Stimulated activated CD4-positive, alpha-beta T cell treated with anti-CD3 and anti-CD28 coated beads, Interleukin-4, amount 100 ng/mL, for 48 hours (primary cell): ENCODE measurements around the gene CIAO1.
A peak's percentile ranks its signal among the peaks of the same experiment; 100 is the strongest.
"Not testable (repeated sequence)": the region's sequence is repeated elsewhere in the genome, so short reads cannot be mapped to it uniquely, and the experiment has no call there.

Experiments used
- DNase-seq, 2 donors: peaks; one replicate each; pipeline ENCODE4 v3.0.0-alpha.2; 2020; ENCODE audit warnings: low read depth in 2 of 2

Gene CIAO1

GRCh38 chr2:96265840-96266679 is at the start of gene CIAO1, which contains the start of gene TMEM127:
CIAO1 (plus strand) TSS chr2:96266225; CDS start chr2:96266351, 126 bp downstream.
TMEM127 (minus strand) TSS chr2:96265997; CDS start chr2:96265381, 616 bp downstream.
- peak; percentile 97 to 99 for DNase-seq

- no peak for DNase-seq
Measured at GRCh38 chr2:96218508-96219131, 47.4 kb upstream of the CIAO1 start.

GRCh38 chr2:96219959-96220358 is 46.1 kb upstream of the CIAO1 start:
- not testable (repeated sequence) for DNase-seq

DNA sequence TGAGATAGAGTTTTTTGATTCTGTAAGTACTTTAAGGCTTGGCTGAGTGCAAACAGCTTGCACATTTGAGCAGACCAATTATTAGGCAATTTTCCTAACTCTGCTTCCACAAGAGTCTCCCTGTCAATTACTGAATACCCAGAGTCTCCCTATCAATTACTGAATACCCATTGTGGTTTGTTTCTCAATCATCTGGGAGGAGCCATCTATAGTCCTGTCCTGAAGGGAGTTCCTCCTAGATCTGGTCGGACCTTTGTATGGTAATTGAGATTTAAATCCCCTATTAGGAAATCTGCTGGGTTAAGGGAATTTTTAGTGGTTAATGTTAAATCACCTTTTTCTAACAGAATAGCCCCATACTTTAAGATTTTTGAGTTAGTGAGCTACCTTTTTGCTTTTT is 44.9 kb upstream of the CIAO1 start:
- DNase-seq, result not testable (repeated sequence)

DNA sequence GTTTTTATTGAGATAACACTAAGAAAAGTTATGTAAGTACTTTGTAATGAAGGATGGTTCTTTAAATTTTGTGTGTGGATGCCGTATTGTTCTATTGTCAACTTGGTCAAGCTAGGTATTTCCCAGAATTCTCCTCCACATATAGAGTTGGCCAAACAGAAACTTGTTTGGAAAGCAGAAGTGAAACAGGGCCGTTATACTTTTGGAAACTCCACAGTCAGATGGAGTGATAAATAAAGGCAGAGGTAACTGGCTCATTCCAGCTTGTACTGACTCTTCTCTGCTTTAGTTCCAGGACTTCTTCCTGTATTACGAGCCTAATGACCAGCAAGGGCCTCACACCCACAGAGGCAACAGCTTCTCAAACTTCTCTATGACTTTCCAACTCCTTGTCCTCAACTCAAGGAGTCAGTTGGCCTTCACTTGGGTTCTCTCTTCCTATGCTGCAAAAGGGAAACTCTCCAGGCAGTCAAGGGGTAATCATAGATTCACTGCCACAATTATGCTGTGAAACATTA is 41.0 kb upstream of the CIAO1 start:
- no peak for DNase-seq

DNA sequence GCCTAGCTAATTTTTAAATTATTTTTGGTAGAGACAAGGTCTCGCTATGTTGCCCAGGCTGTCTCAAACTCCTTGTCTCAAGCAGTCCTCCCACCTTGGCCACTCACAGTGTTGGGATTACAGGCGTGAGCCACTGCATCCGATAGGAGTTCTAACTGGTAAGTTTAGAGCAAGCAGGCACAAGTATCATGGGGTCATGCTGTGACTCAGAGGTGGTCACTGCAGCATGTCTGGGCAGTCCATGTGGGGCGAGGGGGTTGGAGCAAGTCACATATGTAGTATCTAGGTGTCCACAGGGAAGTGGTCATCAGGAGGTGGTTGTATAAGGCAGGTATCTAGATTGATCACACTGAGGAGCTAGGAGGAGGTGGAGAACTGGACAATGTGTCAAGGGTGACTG is 34.7 kb upstream of the CIAO1 start:
- DNase-seq, result no peak

DNA sequence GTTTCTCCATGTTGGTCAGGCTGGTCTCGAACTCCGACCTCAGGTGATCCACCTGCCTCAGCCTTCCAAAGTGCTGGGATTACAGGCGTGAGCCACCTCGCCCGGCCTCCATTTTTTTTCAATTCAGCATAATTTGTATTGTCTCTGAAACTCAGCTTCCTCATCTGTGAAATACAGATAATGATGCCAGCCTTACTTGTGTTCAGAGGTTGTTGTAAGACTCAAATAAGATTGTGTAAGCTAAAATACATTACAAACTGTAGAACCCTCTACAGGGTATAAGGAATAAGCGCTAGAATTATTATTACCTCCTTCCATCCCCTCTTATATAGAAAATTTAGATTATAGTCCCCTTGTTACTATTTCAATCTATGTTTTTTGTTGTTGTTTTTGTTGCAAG is 32.6 kb upstream of the CIAO1 start:
- no peak for DNase-seq

DNA sequence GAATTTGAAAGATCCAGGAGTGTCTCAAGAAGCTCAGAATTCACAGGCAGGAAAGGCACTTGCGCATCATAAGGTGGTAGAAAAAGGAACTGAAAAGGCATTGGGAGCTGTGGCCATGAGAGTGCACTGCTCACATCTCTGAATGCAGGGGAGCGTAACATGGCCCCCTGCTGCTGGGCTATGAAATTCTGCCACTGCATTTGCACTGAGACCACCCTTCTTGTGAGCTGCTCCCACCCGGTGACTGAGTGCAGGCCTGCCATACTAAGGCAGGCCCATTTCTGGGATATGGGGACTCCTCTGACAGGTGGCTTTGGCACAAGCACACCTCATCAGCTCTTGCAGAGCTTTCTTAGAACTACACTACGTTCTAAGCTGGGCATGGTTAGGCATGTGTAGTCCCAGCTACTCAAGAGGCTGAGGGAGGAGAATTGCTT is 32.1 kb upstream of the CIAO1 start:
- DNase-seq, result no peak

DNA sequence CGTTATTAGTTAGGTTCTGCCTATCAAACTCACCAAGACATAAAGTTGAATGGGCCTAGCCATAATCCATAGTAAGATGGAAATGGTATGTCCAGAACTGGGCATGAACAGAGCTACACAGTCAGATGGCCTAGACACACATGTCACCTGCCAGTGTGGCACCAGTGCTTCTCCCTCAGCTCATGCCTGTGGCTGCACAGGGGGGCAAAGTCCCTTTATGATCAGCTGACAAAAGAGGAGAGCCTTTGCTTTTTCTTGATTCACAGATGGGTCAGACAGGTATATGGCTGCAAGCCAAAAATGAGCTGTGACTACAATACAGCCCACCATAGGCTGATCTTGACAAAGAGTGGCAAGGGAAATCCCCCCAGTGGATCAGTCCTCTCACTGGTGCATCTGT is 29.1 kb upstream of the CIAO1 start:
- no peak for DNase-seq

DNA sequence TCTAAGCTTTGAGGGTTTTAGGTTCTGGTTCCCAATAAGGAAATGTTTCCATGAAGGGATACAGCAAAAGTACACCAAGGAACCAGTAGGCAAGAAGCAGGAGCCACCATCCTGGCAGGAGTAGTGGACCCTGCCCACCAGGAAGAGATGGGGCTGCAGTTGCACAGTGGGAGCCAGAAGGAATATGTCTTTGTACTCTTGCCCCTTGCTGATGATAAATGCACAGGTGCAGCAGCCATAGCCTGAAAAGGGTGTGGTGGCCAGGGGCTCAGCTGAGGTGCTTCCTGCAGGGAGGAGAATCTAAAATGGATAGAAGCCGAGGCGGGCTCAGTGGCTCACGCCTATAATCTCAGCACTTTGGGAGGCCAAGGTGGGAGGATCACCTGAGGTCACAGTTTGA is 27.8 kb upstream of the CIAO1 start:
- DNase-seq, result no peak

DNA sequence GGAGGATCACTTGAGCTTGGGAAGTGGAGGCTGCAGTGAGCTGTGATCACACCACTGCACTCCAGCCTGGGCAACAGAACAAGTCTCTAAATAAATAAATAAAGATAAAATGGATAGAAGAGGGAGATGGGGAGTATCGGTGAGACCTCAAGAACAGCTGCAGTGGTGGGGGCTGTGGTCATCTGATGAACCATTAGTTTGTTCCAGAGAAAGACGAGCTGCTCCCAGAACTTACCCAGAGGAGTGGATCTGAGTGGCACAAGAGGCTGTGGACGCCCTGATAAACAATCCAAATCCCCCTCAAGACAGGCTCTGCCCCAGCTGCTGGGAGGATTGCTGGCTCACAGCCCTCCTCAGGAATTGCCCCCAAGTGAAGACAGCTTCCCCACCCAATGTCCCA is 26.9 kb upstream of the CIAO1 start:
- no peak for DNase-seq

GRCh38 chr2:96239745-96240264 is 26.2 kb upstream of the CIAO1 start:
- DNase-seq, result no peak

DNA sequence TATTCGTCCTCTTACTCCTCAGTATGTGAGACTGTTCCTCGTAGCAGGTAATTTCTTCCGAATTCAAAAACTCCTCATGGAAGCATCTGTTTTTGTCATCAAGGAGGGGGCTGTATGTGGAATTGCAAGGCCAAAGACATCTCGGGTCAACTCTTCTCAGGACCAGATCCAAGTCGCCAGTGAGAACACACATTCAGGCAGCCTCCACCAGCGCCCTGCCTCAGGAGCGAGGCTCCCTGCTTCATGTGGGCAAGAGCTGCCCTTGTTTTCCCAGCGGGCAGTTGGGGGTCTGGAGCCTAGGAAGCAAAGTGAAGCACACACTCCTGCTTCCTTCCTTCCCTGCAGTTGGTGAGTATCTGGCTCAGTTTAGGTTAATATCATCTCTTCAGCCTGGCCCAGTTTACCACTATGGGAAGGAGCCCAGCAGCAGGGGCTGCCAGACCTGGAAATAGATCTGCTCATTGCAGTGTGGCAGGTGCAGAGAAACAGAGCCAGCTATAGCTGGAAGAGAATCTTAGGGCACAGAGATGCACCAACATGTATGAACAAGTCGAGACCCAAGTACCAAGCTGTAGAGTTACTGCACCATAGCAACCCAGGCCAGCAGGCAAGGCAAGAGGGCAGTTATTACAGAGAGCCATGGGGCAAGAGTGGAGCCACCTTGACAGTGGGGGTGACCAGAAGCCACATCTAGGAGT is 25.5 kb upstream of the CIAO1 start:
- DNase-seq, result no peak

GRCh38 chr2:96241227-96241626 is 24.8 kb upstream of the CIAO1 start:
- no peak for DNase-seq

- DNase-seq, result peak; percentile 43 to 57
Measured at GRCh38 chr2:96241900-96242611, 24.0 kb upstream of the CIAO1 start.

DNA sequence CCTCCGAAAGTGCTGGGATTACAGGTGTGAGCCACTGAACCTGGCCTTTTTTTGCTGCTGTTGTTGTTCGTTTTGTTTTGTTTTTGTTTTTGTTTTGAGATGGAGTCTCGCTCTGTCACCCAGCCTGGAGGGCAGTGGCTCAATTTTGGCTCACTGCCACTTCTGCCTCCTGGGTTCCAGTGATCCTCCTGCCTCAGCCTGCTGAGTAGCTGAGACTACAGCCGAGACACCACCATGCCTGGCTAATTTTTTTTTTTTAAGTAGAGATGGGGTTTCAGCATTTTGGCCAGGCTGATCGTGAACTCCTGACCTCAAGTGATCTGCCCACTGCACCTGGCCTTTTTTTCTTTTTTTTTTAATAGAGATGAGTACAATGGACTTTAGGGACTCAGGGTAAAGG is 22.2 kb upstream of the CIAO1 start:
- no peak for DNase-seq

- DNase-seq, result no peak
Measured at GRCh38 chr2:96245609-96246390, 20.2 kb upstream of the CIAO1 start.

DNA sequence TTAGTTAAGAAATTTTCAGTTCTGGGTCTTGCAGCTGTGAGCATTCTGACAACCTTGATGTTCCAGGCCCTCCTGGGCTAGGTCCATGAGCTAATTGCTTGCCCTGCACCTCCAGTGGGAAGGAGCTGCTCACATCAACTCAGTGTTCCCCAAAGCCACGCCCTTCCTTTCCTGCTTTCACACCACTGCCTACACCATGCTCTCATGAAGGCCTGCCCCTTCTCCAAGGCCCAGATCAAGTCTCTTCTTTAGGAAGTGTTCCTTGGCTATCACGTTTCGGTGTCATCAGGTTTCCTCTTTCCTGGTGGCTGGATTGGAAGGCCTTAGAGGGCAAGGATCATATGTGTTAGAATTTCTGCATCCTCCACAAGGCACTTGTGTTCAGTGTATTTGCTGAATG is 19.0 kb upstream of the CIAO1 start:
- no peak for DNase-seq

- DNase-seq, result no peak
Measured at GRCh38 chr2:96247896-96248295, 18.1 kb upstream of the CIAO1 start.

DNA sequence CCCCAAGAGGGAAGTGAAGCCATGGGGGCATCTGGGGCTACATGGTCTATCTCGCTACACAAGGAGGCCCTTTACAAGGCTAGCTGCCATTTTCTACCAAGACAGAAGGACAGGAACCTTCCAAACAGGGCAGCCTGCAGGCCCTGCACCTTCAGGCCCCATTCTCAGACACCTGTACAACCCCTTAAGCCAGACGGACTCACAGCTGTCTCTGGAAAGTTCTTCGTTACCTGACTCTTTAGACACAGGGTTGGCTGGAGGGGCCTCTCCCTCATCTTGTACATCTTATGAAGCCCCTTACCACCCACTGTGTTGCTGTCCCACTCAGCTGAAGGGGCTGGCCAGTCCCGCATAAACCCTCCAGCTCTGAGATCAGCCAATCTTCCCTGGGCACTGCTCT is 17.4 kb upstream of the CIAO1 start:
- no peak for DNase-seq

DNA sequence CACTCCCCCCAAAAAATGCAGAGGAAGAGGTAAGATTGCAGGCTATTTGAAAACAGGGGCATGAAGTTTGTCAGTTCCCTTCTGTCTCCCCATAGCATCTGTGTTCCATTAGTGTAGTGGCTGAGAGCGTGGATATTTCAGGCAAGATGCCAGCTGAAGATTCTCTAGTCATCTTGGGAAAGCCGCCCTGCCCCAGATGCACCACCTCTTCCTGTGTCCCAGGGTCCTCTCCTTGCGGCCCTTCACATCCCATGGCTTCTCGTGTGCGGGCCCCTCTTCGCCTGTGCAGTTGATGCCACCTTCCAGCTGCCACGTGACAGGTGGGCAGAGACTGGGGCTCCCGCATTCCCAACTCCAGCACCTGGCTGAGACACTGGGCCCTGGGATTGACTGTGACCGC is 16.4 kb upstream of the CIAO1 start:
- DNase-seq, result no peak
